DOHH2 (cell line): ENCODE data around the gene CAPN15.
A peak's percentile ranks its signal among the peaks of the same experiment; 100 is the strongest.

Source experiments
- H3F3A ChIP-seq: fragments of 200-600 bp; sonication (generic), shearing (Covaris generic); 2 replicates; pipeline ENCODE4 v1.6.0; 2016; ENCODE audit warnings: antibody characterized with exemption, mild to moderate bottlenecking; ENCODE audit not compliant: control insufficient read depth, insufficient read depth
- H3K27ac ChIP-seq: fragments of 200-600 bp; sonication (generic); 2 replicates; pipeline ENCODE4 v1.5.1; 2014; ENCODE audit warnings: low read depth, mild to moderate bottlenecking, low read length, moderate library complexity
- H3K27me3 ChIP-seq: fragments of 200-600 bp; sonication (generic); 2 replicates; pipeline ENCODE4 v1.6.1; 2014; ENCODE audit warnings: mild to moderate bottlenecking, low read length, mixed read lengths; ENCODE audit not compliant: control insufficient read depth
- H3K36me3 ChIP-seq: fragments of 200-600 bp; sonication (generic); 2 replicates; pipeline ENCODE4 v1.6.1; 2014; ENCODE audit warnings: mild to moderate bottlenecking, low read length, moderate library complexity, mixed read lengths; ENCODE audit not compliant: control insufficient read depth
- H3K4me1 ChIP-seq: fragments of 200-600 bp; sonication (generic); 2 replicates; pipeline ENCODE4 v1.6.1; 2014; ENCODE audit warnings: mild to moderate bottlenecking, low read length, mixed read lengths; ENCODE audit not compliant: control insufficient read depth
- H3K4me2 ChIP-seq: fragments of 200-600 bp; sonication (generic); 2 replicates; pipeline ENCODE4 v1.6.0; 2014; ENCODE audit warnings: mild to moderate bottlenecking, low read length, moderate library complexity
- H3K4me3 ChIP-seq: fragments of 200-600 bp; sonication (generic); 2 replicates; pipeline ENCODE4 v1.5.1; 2014; ENCODE audit warnings: mild to moderate bottlenecking, low read length, mixed read lengths
- H3K79me2 ChIP-seq: fragments of 200-600 bp; sonication (generic); 2 replicates; pipeline ENCODE4 v1.6.1; 2014; ENCODE audit warnings: mild to moderate bottlenecking, low read length, mixed read lengths; ENCODE audit not compliant: control insufficient read depth
- H3K9me2 ChIP-seq: fragments of 200-600 bp; sonication (generic); replicated peaks from 2 replicates; pipeline ENCODE4 v1.6.1; 2014; ENCODE audit warnings: mild to moderate bottlenecking, low read length, mixed read lengths; ENCODE audit not compliant: control insufficient read depth
- H3K9me3 ChIP-seq: fragments of 200-600 bp; sonication (generic); 2 replicates; pipeline ENCODE4 v1.6.1; 2014; ENCODE audit warnings: antibody characterized with exemption, low read length, mixed read lengths; ENCODE audit not compliant: control insufficient read depth, insufficient read depth
- H4K20me1 ChIP-seq: fragments of 200-600 bp; sonication (generic); 2 replicates; pipeline ENCODE4 v1.6.0; 2014; ENCODE audit warnings: low read depth, mild to moderate bottlenecking, antibody characterized with exemption, low read length, moderate library complexity; ENCODE audit not compliant: control insufficient read depth, insufficient read depth
- EZH2phosphoT487 ChIP-seq: fragments of 200-600 bp; sonication (generic); IDR thresholded peaks from 2 replicates; pipeline ENCODE4 v1.6.1; 2017; ENCODE audit warnings: borderline replicate concordance, mild to moderate bottlenecking, antibody characterized with exemption, low read length, moderate library complexity, mixed read lengths
- TF ChIP-seq, protein P1 (sequence below): fragments of 200-600 bp; sonication (generic); IDR thresholded peaks from one replicate; pipeline ENCODE4 v1.5.1; 2014; ENCODE audit warnings: antibody characterized with exemption, mild to moderate bottlenecking, low read depth, low read length; ENCODE audit not compliant: poor library complexity, severe bottlenecking

CAPN15 gene

DNA sequence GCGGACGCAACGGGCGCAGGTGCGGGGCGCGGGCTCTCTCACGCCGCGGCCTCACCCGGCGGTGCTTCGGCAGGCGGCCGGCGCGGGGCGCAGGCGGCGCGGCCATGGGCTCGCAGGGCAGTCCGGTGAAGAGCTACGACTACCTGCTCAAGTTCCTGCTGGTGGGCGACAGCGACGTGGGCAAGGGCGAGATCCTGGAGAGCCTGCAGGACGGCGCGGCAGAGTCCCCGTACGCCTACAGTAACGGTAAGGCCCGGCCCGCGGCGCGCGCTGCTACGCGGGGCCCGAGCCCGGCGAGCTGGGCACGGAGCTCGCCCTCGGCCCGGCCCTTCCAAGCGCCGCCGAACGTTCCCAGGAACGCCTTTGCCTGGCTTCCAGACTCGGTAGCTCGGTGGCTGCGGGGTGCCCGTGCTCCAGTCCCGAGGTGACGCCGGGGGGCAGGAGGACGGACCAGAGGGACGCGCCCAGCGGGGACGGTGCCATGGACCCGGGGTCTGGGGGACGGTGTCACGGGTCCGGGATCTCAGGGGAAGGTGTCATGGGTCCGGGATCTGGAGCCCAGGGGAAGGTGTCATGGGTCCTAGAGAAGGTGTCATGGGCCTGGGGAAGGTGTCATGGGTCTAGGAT, 62.8 kb downstream of the CAPN15 start:
- Histone ChIP-seq H3K4me2 (peak overlapping the region; percentile 91), H3K27me3 (no peaks in the 10 kb centered on the region), H3K36me3 (peaks cover 9% of the 10 kb centered on the region), H3K4me3 (peak overlapping the region; percentile 79), H3K9me2 (no peaks in the 10 kb centered on the region), H3K9me3 (no peaks in the 10 kb centered on the region), H3K27ac (no peak overlapping the region), H4K20me1 (peaks cover 4% of the 10 kb centered on the region; the same call in 1 of the 2 replicates), H3K4me1 (peaks cover 43% of the 10 kb centered on the region), H3F3A (no peaks in the 10 kb centered on the region; the same call in 1 of the 2 replicates), H3K79me2 (peaks cover 66% of the 10 kb centered on the region)
- TF ChIP-seq EZH2phosphoT487, result no peak
- TF ChIP-seq, protein P1, sequence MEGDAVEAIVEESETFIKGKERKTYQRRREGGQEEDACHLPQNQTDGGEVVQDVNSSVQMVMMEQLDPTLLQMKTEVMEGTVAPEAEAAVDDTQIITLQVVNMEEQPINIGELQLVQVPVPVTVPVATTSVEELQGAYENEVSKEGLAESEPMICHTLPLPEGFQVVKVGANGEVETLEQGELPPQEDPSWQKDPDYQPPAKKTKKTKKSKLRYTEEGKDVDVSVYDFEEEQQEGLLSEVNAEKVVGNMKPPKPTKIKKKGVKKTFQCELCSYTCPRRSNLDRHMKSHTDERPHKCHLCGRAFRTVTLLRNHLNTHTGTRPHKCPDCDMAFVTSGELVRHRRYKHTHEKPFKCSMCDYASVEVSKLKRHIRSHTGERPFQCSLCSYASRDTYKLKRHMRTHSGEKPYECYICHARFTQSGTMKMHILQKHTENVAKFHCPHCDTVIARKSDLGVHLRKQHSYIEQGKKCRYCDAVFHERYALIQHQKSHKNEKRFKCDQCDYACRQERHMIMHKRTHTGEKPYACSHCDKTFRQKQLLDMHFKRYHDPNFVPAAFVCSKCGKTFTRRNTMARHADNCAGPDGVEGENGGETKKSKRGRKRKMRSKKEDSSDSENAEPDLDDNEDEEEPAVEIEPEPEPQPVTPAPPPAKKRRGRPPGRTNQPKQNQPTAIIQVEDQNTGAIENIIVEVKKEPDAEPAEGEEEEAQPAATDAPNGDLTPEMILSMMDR, result no peak

GRCh38 chr16:590815-591200, 63.3 kb downstream of the CAPN15 start:
- H3K27me3 ChIP-seq, result no peaks in the 10 kb centered on the region
- no peak overlapping the region for H3K27ac ChIP-seq
- H4K20me1 ChIP-seq, result peaks cover 4% of the 10 kb centered on the region; the same call in 1 of the 2 replicates
- peaks cover 66% of the 10 kb centered on the region for H3K79me2 ChIP-seq
- peaks cover 43% of the 10 kb centered on the region for H3K4me1 ChIP-seq
- no peaks in the 10 kb centered on the region for H3K9me3 ChIP-seq
- no peaks in the 10 kb centered on the region for H3F3A ChIP-seq
- H3K4me2 ChIP-seq, result peak overlapping the region; percentile 91
- no peak for TF ChIP-seq EZH2phosphoT487
- TF ChIP-seq, protein P1, result no peak
- peak overlapping the region; percentile 79 for H3K4me3 ChIP-seq
- H3K9me2 ChIP-seq, result no peaks in the 10 kb centered on the region
- peaks cover 9% of the 10 kb centered on the region for H3K36me3 ChIP-seq

GRCh38 chr16:591231-591630, 63.7 kb downstream of the CAPN15 start:
- peak overlapping the region; percentile 79 for H3K4me3 ChIP-seq
- H3K27ac ChIP-seq, result no peak overlapping the region
- peaks cover 4% of the 10 kb centered on the region; the same call in 1 of the 2 replicates for H4K20me1 ChIP-seq

More at GRCh38 chr16:591231-591630, 63.7 kb downstream of the CAPN15 start:
- H3K27me3 ChIP-seq, result no peaks in the 10 kb centered on the region
- H3F3A ChIP-seq, result no peaks in the 10 kb centered on the region
- peaks cover 9% of the 10 kb centered on the region for H3K36me3 ChIP-seq
- H3K4me2 ChIP-seq, result peak overlapping the region; percentile 91
- peaks cover 70% of the 10 kb centered on the region for H3K79me2 ChIP-seq
- TF ChIP-seq, protein P1, result no peak
- no peak for TF ChIP-seq EZH2phosphoT487
- no peaks in the 10 kb centered on the region for H3K9me3 ChIP-seq
- no peaks in the 10 kb centered on the region for H3K9me2 ChIP-seq
- peaks cover 43% of the 10 kb centered on the region for H3K4me1 ChIP-seq
